Stimulated activated CD8-positive, alpha-beta memory T cell treated with anti-CD3 and anti-CD28 coated beads, Interleukin-7, amount 100 ng/mL, for 48 hours (primary cell): ENCODE measurements around the gene PHPT1.
A peak's percentile ranks its signal among the peaks of the same experiment; 100 is the strongest.

Source experiments
- DNase-seq, 2 donors: peaks; one replicate each; pipeline ENCODE4 v3.0.0-alpha.2; 2020; ENCODE audit warnings: low read depth in 1 of 2; ENCODE audit errors: extremely low read depth in 1 of 2

Gene PHPT1

GRCh38 chr9:136847088-136847825, 2.0 kb upstream of the PHPT1 start:
- peak in 1 of 2 donors; percentile 22 for DNase-seq

GRCh38 chr9:136847826-136848392, 1.3 kb upstream of the PHPT1 start:
- DNase-seq, result peak; percentile 66 to 86

- DNase-seq, result no peak
These were observed 694 bp upstream of the PHPT1 start for GRCh38 chr9:136848393-136849037.

GRCh38 chr9:136849960-136850865, 1.0 kb downstream of the PHPT1 start:
- no peak for DNase-seq

- no peak for DNase-seq
These were observed 1.9 kb downstream of the PHPT1 start for GRCh38 chr9:136850866-136851775.

GRCh38 chr9:136851941-136852663, 2.9 kb downstream of the PHPT1 start, which contains the start of gene MAMDC4:
Gene MAMDC4, plus strand, starts transcription at chr9:136852346. Its CDS starts 71 bp downstream, at chr9:136852417.
- no peak for DNase-seq

GRCh38 chr9:136852664-136853595, 3.7 kb downstream of the PHPT1 start:
- DNase-seq, result no peak

- DNase-seq, result no peak
These were observed 4.4 kb downstream of the PHPT1 start for GRCh38 chr9:136853596-136854112.

GRCh38 chr9:136854113-136854841, 5.1 kb downstream of the PHPT1 start:
- DNase-seq, result no peak

GRCh38 chr9:136854842-136855460, 5.7 kb downstream of the PHPT1 start:
- no peak for DNase-seq

GRCh38 chr9:136855461-136856078, 6.4 kb downstream of the PHPT1 start:
- DNase-seq, result no peak

- DNase-seq, result no peak
These were observed 6.9 kb downstream of the PHPT1 start for GRCh38 chr9:136856079-136856476.

- no peak for DNase-seq
These were observed 7.4 kb downstream of the PHPT1 start for GRCh38 chr9:136856541-136857141.

GRCh38 chr9:136857166-136857565, 8.0 kb downstream of the PHPT1 start:
- no peak for DNase-seq

GRCh38 chr9:136857581-136858412, 8.6 kb downstream of the PHPT1 start:
- DNase-seq, result no peak
